SU-DHL-6 (cell line): ENCODE data around the gene ZFAND2A.
"Not testable (repeated sequence)": the region's sequence is repeated elsewhere in the genome, so short reads cannot be mapped to it uniquely, and the experiment has no call there.

Experiments used
- EZH2phosphoT487 ChIP-seq: fragments of 200-600 bp; sonication (generic), shearing (Covaris generic); conservative IDR thresholded peaks from 2 replicates; pipeline ENCODE4 v1.6.1; 2018; ENCODE audit warnings: mild to moderate bottlenecking, antibody characterized with exemption, low read length, moderate library complexity, mixed read lengths
- TF ChIP-seq, protein P1 (sequence below): fragments of 200-600 bp; sonication (generic); IDR thresholded peaks from one replicate; pipeline ENCODE4 v1.5.1; 2017; ENCODE audit warnings: antibody characterized with exemption, mild to moderate bottlenecking, low read length, moderate library complexity; ENCODE audit not compliant: insufficient read depth, poor library complexity, severe bottlenecking

DNA sequence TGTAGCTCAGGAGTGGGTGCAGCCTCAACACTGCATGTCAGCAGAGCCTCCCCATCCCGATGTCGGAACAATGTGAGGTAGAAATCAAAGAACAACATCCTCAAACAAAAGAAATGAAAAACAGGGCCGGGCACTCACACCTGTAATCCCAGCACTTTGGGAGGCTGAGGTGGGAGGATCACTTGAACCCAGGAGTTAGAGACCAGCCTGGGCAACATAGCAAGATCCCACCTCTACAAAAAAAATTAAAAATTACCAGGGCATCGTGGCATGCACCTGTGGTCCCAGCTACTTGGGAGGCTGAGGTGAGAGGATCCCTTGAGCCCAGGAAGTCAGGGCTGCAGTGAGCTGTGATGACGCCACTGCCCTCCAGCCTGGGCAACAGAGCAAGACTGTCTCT is 17.0 kb downstream of the ZFAND2A start:
- TF ChIP-seq, protein P1, sequence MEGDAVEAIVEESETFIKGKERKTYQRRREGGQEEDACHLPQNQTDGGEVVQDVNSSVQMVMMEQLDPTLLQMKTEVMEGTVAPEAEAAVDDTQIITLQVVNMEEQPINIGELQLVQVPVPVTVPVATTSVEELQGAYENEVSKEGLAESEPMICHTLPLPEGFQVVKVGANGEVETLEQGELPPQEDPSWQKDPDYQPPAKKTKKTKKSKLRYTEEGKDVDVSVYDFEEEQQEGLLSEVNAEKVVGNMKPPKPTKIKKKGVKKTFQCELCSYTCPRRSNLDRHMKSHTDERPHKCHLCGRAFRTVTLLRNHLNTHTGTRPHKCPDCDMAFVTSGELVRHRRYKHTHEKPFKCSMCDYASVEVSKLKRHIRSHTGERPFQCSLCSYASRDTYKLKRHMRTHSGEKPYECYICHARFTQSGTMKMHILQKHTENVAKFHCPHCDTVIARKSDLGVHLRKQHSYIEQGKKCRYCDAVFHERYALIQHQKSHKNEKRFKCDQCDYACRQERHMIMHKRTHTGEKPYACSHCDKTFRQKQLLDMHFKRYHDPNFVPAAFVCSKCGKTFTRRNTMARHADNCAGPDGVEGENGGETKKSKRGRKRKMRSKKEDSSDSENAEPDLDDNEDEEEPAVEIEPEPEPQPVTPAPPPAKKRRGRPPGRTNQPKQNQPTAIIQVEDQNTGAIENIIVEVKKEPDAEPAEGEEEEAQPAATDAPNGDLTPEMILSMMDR = not testable (repeated sequence)
- TF ChIP-seq EZH2phosphoT487 = not testable (repeated sequence)
